Measurements from ENCODE around the gene SEMA4D. TPM values are rescaled to one million over a fixed set of nuclear protein-coding genes. Genes with fewer than 3 reads are reported as not detected.

Gene SEMA4D
- total RNA-seq, 1 experiment from 2014 or later: 8.0 TPM

DNA sequence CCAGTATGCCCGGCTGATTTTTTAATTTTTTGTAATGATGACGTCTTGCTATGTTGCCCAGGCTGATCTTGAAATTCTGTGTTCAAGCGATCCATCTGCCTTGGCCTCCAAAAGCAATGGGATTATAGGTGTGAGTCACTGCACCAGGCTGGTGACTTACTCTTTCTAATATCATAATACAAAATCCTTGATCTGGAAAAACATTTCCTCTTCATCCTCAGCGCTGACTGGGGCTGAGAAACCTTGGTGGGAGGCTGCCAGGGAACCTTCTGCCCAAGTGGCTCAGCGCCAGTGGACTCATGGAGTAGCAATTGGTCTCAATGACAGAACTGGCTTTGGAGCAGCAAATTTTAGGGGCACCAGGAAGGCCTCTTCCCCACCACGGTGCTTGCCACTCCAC, 17.5 kb upstream of the SEMA4D start:
- TF ChIP-seq EZH2phosphoT487 (IDR thresholded peaks at IDR 0.05; ENCODE audit: borderline replicate concordance, low read length) (no peak), EZH2 (IDR thresholded peaks at IDR 0.05; ENCODE audit: low read length, unreplicated experiment) (no peak)
- TF ChIP-seq, protein P1, sequence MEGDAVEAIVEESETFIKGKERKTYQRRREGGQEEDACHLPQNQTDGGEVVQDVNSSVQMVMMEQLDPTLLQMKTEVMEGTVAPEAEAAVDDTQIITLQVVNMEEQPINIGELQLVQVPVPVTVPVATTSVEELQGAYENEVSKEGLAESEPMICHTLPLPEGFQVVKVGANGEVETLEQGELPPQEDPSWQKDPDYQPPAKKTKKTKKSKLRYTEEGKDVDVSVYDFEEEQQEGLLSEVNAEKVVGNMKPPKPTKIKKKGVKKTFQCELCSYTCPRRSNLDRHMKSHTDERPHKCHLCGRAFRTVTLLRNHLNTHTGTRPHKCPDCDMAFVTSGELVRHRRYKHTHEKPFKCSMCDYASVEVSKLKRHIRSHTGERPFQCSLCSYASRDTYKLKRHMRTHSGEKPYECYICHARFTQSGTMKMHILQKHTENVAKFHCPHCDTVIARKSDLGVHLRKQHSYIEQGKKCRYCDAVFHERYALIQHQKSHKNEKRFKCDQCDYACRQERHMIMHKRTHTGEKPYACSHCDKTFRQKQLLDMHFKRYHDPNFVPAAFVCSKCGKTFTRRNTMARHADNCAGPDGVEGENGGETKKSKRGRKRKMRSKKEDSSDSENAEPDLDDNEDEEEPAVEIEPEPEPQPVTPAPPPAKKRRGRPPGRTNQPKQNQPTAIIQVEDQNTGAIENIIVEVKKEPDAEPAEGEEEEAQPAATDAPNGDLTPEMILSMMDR (conservative IDR thresholded peaks at IDR 0.05; ENCODE audit: low read depth, low read length): no peak
- Histone ChIP-seq H3K27me3 (ENCODE audit: low read length) (peaks cover 15% of the 10 kb centered on the region; the same call in 1 of the 2 replicates), H3K4me2 (ENCODE audit: low read length) (no peak overlapping the region), H4K20me1 (ENCODE audit: low read length) (no peaks in the 10 kb centered on the region), H3K9me3 (ENCODE audit: low read length) (no peaks in the 10 kb centered on the region), H3K9ac (ENCODE audit: low read length) (no peak overlapping the region), H3K9me2 (replicated peaks; ENCODE audit: low read length) (no peaks in the 10 kb centered on the region), H3K4me1 (ENCODE audit: insufficient read depth, low read length) (no peaks in the 10 kb centered on the region), H3K36me3 (ENCODE audit: low read depth, low read length) (no peaks in the 10 kb centered on the region), H3K27ac (ENCODE audit: low read length) (no peak overlapping the region), H3K79me2 (ENCODE audit: low read length) (no peaks in the 10 kb centered on the region), H3F3A (ENCODE audit: low read length, unreplicated experiment) (no peaks in the 10 kb centered on the region), H3K4me3 (ENCODE audit: low read length) (no peak overlapping the region), H2AFZ (ENCODE audit: low read length) (no peak overlapping the region)
- ChIA-PET CTCF (no interaction called here), POLR2A (ENCODE audit: unreplicated experiment) (no interaction called here)
- BruUV-seq (replicated peaks): no TSS peak
- no peak for ATAC-seq
- intact Hi-C loops (cut with micrococcal nuclease): no loop called here
- DNase-seq: peak; percentile 18

DNA sequence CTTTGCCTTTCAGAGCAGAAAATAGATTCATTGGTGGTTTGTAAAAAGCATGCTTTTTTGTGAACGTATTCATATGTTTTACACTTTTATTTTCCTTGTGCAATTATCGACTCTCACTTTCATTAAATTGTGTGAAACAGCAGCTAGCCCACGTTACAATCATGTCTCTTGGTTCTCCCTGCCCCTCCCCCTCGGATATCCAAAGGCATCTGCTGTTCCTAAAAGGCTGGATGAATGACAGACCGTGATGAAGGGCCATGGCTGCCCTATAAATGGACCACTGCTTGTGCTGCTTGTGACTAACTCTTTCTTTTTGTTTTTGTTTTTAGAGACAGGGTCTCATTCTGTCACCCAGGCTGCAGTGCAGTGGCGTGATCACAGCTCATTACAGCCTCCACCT, 17.0 kb upstream of the SEMA4D start:
- Histone ChIP-seq H3K4me2 (ENCODE audit: low read length) (no peak overlapping the region), H3K4me3 (ENCODE audit: low read length) (no peak overlapping the region), H2AFZ (ENCODE audit: low read length) (no peak overlapping the region), H3K9ac (ENCODE audit: low read length) (no peak overlapping the region), H3K27ac (ENCODE audit: low read length) (no peak overlapping the region), H4K20me1 (ENCODE audit: low read length) (no peaks in the 10 kb centered on the region), H3K9me2 (replicated peaks; ENCODE audit: low read length) (no peaks in the 10 kb centered on the region), H3K27me3 (ENCODE audit: low read length) (peaks cover 15% of the 10 kb centered on the region; the same call in 1 of the 2 replicates), H3K4me1 (ENCODE audit: insufficient read depth, low read length) (no peaks in the 10 kb centered on the region), H3K9me3 (ENCODE audit: low read length) (no peaks in the 10 kb centered on the region), H3F3A (ENCODE audit: low read length, unreplicated experiment) (no peaks in the 10 kb centered on the region), H3K36me3 (ENCODE audit: low read depth, low read length) (no peaks in the 10 kb centered on the region), H3K79me2 (ENCODE audit: low read length) (no peaks in the 10 kb centered on the region)
- no peak for DNase-seq
- POLR2A ChIA-PET (ENCODE audit: unreplicated experiment): no interaction called here
- TF ChIP-seq, protein P1 (conservative IDR thresholded peaks at IDR 0.05; ENCODE audit: low read depth, low read length): no peak
- TF ChIP-seq EZH2phosphoT487 (IDR thresholded peaks at IDR 0.05; ENCODE audit: borderline replicate concordance, low read length) (no peak), EZH2 (IDR thresholded peaks at IDR 0.05; ENCODE audit: low read length, unreplicated experiment) (no peak)
- BruUV-seq (replicated peaks): no TSS peak
- intact Hi-C loops (cut with micrococcal nuclease): no loop called here
- CTCF ChIA-PET: no interaction called here
- no peak for ATAC-seq

DNA sequence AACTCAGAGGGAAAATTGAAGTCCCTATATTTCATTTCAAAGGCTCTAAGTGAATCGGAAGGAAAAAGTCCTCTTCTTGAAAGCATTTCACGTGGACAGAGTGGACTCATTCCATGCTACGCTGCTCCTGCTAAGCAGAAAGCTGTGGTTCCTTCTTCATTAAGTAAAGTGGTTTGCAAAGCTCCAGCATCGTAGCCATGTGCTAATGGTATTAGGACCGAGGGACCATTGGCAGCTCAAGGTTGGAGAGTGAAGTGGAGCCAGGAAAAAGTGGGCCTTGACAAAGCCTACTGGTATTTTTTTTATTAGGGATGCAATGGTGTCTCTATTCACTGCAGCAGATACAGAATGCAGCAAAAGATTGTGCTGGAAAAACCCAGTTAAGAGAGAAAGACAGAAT, 16.4 kb upstream of the SEMA4D start:
- Histone ChIP-seq H3K27ac (ENCODE audit: low read length) (no peak overlapping the region), H3K4me2 (ENCODE audit: low read length) (no peak overlapping the region), H3K9me2 (replicated peaks; ENCODE audit: low read length) (no peaks in the 10 kb centered on the region), H4K20me1 (ENCODE audit: low read length) (no peaks in the 10 kb centered on the region), H3F3A (ENCODE audit: low read length, unreplicated experiment) (no peaks in the 10 kb centered on the region), H3K4me3 (ENCODE audit: low read length) (no peak overlapping the region), H3K4me1 (ENCODE audit: insufficient read depth, low read length) (no peaks in the 10 kb centered on the region), H3K27me3 (ENCODE audit: low read length) (peaks cover 15% of the 10 kb centered on the region; the same call in 1 of the 2 replicates), H2AFZ (ENCODE audit: low read length) (no peak overlapping the region), H3K9me3 (ENCODE audit: low read length) (no peaks in the 10 kb centered on the region), H3K9ac (ENCODE audit: low read length) (no peak overlapping the region), H3K36me3 (ENCODE audit: low read depth, low read length) (no peaks in the 10 kb centered on the region), H3K79me2 (ENCODE audit: low read length) (no peaks in the 10 kb centered on the region)
- ATAC-seq: no peak
- BruUV-seq (replicated peaks): no TSS peak
- ChIA-PET CTCF (no interaction called here), POLR2A (ENCODE audit: unreplicated experiment) (no interaction called here)
- no peak for TF ChIP-seq EZH2phosphoT487 (IDR thresholded peaks at IDR 0.05; ENCODE audit: borderline replicate concordance, low read length)
- TF ChIP-seq, protein P1 (conservative IDR thresholded peaks at IDR 0.05; ENCODE audit: low read depth, low read length): no peak
- TF ChIP-seq EZH2 (IDR thresholded peaks at IDR 0.05; ENCODE audit: low read length, unreplicated experiment): no peak
- intact Hi-C loops (cut with micrococcal nuclease): no loop called here
- DNase-seq: no peak
